D341Med (cell line): ENCODE results near the gene SYK.

Source experiments
- DNase-seq: peaks from one replicate; pipeline ENCODE4 v3.0.0; 2012; ENCODE audit warnings: low spot score

SYK gene

DNA sequence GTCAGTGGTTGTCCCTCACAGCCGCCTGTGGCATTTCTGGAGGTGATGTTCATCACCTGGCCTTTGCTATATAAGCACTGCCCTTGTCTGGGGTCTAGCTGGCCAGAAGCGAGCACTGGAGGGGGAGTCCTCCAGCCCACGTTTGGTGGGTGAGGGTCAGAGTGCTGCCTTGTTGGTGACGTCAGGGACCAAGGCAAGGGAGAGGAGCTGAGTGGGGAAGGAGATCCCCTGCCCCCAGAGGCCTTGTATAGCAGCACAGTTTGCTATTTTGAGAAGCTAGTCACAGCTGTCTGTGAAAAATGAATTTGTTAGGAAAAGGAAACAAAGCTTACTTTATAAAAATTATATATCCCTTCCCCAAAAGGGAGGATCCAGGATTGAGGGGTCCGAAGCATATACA is 49.8 kb downstream of the SYK start:
- no peak for DNase-seq

DNA sequence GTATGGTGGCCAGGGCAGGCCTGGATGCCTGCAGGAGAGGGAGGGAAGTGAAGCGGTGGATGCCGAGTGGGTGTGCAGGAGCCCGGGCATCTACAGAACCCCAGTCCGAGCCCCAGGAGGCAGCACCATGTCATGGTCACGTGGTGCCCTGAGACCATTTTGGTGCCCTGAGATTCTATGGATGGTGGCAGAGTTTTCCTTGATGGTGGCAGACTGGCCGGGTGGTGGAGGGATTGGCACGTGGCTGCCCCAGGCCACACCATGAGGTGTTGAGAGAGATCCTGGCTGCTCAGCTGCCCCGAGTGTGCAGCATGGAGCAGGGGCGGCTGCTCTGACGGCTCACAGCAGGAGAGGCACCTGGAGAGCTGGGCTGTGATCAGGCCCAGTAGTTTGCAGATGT is 52.3 kb downstream of the SYK start:
- DNase-seq: no peak

DNA sequence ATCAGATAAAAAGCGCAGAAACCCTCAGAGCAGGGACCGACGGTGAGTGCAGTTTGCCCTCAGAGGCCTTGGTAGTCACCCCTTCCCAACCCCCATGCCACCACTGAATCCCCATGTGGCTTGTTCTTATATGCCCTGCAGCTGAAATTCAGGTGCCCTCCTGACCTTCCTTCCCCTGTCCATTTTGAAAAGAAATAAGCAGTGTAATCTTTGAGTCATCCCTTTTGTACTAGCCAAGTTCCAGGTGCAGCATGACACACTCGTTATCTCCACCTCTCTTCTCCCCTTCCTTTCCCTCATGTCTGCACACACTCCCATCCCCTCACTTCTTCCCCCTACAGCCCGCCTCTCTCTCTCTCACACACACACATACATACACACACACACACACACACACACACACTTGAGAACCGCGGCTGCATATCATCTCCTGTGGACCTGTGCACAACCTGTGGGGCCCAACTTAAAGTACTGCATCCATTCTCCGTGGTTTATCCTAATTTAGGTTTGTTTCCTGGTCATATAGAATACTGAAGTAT is 53.1 kb downstream of the SYK start:
- no peak for DNase-seq

DNA sequence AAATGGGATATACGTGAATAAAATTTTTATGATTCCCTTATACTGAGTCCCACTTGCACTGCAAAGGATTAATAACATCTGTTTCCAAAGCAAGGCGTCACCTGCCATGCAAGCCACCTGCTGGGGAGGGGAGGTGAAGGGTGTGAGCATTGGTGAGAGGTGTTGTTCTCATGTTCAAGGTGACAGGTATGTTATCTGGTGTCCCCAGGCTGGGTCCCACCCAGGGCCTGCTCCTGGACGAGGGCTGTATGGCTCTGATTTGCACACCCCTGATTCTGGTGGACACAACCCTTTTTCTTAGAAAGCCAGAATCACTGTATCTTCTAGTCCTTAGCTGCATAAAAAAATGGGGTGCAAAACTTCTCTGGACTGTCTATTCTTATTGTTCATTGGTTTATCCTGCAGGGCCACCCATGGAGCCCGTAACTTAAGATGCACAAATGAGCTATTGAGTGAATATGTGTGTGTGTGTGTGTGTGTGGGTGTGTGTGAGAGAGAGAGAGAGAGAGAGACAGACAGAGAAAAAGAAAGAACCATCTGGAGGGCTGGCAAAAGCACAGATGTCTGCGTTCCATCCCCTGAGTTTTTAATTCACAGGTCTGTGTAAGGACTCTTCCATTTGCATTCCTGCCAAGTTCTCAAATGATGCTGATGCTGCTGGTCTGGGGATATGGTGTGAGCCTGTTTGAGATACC is 53.7 kb downstream of the SYK start:
- no peak for DNase-seq

DNA sequence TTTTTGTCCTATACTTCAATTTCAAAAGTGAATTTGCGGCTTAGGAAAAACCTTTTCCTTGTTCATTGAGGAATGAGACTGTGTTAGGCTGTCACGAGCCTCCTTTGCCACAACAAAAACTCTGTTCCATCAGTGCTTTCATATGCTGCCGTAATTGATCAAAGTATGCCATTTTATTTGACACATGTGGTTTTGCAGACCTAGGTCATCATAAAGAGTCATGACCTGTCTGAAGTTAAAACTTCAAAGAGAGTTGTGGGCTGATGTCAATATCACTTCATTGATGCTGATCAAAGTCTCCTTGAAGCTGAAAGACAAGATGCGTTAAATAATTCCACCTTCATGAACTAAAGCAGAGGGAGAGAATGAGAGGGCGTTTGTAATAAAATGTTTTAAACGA is 55.5 kb downstream of the SYK start:
- DNase-seq: no peak

DNA sequence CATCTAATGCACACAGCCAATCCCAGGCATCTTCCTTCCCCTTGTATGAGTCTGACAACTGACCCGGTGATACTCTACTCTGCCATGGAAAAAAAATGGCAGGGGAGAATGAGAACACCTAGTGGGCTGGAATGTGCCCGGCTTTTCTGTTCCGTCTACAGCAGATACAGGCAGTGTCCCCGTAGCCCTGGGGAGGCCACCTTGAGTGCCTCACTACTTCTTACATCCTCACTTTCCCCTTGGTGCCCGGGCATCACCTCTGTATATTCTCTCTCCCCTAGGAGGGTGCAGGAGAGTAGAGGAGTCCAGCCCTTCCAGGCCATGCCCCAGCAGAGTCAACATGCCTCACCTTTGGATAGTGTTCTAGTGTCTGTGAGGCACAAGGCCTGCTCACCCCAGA is 56.2 kb downstream of the SYK start:
- no peak for DNase-seq

DNA sequence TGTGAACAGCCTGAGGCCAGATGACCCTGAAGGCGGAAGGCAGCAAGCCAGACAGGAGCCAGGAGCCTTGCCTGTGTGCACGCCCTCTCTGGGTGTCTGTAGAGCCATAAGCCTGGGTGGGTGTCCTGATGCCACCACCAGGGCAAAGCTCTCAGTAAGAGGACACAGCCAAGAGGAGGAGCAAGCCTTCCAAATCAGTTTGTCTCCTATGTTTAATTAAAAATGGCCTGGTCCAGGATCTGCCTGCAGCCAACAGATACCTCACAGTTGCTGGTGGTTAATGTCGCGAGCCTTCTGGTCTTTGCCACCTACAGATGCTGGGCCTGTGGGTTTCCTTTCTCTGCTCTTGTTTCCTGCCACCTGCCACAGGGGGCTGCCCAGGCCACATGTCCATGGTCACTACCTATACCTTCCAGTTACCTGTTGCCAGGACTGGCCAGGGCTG is 56.9 kb downstream of the SYK start:
- no peak for DNase-seq

DNA sequence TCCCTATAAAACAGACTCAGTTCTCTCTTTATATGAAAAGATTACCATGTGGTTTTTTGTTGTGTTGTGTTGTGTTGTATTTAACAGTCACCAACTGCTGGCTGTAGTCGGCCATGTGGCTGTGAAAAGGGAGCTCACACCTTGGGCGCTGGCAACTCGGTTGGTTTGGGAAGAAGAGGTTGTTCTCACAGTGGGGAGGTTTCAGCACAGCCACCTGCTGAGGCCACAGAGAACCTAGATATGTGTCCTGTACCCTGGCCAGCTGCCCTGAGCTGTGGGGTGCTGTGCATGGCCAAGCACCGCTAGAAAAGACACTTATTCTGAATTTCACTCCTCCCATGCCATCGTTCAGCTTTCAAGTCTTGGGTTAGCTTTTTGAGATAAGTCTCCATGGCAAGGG is 58.8 kb downstream of the SYK start:
- no peak for DNase-seq

DNA sequence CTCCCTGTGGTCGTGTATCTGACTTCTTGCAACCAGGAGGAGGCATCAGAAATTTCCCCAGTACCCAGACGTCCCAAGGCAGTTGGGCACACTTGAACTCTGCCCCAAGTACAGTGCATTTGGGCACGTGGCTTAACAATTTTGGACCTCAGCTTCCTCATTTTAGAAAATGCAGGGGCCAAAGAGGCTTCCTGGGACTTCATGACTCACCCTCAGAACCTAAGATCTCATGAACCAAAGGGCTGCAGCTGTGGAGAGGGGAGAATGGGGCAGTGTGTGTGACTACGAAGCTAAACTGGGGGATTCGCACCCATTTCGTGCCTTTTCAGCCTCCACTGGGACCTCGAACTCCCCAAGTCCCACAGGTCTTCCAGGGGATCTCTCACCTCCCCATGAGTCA is 59.2 kb downstream of the SYK start:
- DNase-seq: no peak

DNA sequence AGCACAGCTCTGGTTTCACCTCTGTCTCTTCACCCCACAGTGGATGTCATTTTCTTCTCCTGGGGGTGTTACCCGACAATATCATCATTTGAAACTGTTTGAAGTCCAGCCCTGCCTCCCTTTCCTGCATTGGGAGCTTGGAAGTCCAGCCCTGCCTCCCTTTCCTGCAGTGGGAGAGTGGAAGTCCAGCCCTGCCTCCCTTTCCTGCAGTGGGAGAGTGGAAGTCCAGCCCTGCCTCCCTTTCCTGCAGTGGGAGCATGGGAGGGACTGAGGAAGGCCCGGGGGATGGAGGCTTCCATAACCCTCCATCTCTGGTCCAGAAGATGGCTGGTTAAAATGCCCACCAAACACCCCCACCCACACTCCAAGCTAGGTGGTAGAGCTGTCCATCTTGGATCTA is 59.8 kb downstream of the SYK start:
- DNase-seq: no peak

DNA sequence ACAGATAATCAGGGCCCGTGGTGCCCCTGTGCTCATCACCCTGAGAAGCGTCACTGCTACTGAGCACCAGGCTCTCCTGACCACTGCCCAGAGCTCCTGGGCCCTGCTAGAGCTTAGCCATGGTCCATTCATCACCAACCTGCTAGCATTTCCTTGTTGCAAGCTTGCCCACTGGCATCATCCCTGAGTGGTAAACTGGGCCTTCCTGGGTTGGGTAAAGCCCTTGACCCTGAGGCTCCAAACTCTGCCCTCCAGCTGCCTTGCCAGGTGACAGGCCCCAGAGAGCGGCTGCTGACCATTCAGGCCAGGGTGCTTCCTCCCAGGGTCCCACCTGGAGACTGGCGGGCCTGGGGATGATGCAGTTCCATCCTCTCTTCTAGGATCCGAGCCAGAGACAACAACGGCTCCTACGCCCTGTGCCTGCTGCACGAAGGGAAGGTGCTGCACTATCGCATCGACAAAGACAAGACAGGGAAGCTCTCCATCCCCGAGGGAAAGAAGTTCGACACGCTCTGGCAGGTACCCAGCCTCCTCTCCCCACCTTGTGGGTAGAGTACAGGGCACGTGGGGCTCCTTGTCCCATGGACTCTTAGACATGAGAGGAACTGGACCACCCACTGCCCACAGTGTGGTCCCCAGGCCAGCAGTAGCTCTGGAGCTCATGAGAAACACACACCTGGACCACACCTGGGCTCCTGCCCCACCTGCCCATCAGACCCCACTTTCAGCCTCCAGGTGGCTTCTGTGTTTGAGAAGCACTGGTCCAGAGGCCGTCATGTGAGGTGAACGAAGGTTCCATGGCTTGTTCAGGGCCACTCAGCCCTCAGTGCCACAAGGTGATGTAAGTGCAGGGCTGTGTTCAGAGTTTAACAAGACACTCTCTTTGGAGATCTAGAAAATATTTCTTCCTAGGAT is 60.5 kb downstream of the SYK start:
- DNase-seq: no peak

DNA sequence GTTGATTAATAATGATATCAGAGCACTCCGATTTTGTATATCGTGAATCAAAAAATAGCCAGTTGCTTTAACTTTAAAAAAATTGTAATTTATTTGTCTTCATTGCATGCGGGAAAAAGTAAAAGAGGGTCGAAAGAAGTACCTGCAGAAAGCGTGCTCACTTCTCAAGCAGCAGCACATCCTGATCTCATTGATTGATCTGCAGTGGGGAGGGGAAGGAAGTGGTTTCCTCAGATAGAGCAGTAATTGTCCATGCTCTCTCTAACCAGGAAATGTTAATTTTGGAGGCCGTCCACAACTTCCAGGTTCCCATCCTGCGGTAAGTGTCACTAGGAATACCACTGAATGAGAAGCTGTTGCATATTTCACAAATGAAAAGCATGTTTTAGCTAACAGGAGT is 63.2 kb downstream of the SYK start:
- DNase-seq: no peak

DNA sequence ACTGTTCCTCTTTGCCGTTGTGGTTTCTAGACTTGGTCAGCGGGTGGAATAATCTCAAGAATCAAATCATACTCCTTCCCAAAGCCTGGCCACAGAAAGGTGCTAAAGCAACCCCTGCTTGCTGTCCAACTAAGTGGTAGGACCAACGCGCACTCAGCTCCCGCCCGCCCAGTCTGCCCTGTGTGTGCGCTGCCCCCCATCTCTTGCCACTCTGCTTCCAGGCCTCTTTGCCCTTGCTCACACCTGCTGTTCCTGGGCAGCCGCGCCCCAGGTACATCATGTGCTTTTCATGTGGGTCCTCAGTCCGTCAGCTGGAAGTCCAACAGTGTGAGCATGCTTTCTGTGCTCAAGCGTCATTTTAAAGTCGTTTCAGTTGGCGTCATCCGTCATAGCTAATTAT is 65.5 kb downstream of the SYK start:
- DNase-seq: no peak

DNA sequence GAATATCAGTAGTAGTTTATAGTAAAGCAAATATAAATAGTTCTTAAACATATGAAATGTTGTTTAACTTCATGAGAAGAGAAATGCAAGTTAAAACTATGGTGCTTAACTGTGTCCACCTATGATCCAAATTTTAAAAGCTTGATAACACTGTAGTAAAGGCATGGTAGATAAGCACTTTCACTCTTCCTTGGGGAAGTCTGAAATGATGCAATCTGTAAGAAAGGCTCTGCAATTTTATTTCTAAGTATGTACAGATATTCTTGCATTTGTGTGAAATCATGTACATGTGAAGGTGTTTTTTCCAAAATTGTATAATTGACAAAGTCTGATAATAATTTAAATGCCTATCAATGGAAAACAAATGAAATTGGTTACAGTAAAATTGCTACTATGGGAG is 66.9 kb downstream of the SYK start:
- no peak for DNase-seq

DNA sequence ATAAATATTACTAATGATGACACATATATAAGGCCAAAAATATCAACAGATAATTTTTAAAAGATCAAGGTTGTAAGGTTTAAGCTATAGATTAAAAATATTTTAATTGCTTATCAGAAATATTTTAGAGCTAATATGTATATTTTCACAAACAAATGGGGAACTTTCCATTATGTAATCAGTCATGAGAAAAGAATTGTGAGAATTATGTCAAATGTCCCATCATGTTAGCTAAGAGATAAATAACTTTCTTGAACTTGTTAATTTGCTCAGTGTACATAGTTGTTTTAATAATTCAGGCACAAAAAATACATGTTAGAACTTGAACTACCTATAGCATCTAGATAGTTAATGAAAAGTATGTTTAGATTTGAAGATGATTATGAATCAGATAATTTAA is 67.7 kb downstream of the SYK start:
- DNase-seq: no peak

DNA sequence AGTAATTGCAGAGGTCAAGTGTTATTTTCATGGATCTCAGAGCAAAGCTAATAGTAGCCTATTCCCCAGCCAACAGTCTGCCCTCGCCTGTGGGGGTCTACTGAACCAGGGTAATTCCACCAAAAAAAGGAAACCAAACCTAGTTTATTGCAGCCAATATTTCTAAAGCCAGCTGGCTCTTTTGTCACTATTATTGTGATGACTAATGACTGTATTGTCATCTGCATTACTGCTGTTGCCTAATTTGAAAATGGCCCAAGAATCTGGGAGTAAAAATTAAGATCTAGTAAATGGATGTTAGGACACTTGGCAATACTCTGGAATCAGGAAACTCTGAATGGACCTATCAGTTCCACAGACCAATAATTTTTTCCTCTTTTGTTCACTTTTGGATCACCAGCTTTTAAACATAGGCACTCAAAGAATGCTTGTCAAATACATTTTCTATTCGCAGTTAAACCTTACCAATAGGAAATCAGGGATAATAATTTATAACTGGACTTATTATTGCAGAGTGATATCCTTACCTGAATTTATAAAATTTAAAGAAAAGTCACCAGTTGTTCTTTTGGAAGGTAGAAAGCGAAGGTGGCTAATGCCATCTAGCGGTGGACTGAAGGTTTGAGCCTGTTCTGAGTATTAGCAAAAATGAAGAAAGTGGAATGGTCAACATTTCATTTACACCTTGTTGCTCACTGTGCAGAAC is 69.2 kb downstream of the SYK start:
- DNase-seq: peak; percentile 40

DNA sequence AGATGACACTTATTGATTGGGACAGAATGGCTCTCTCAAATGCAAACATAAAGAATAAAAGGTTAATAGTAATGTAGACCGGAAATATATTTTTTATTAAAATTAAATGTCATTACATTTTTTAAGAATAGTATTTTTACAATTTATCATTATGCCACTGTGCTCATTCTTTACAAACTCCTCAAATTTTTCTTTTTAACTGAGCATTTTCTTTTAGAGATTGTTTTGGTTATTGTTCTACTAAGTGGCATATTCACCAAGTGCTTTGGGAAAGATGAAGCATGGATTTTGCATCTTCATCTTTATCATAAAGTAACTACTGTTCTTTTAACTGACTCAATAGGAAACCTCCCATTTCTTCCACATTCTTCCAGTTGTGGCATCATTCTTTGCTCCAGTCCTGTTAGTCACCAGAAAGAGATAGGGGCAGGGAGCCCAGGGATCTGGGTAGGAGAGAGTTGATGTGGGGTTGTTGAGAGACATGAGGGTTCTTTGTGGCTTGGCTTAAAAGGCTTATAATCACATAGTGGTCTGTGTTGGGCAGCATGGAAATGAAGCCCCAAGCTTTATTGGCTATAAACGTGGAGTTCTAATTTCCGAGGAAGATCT is 69.8 kb downstream of the SYK start:
- DNase-seq: no peak

DNA sequence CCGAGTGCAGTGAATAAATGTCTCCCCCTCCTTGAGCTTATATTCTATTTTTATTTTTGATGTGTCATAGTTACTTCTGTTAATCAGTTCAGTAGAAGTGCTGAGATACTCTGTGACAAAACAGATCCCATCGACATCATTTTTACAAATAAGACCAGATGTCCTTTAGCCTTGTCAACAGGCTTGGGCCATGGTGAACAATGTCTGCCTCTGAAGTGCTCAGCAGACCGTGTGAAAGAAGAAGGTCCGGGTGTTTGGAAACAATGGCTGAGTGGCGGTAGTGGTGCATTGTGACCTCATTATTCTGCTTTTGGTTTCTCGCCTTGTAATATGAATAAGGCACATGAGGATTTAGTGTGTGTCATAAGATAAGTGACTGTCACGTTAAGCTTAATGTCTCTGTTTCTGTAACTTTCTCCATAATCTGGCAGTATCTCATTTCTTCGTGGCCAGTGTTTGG is 71.2 kb downstream of the SYK start:
- DNase-seq: no peak

DNA sequence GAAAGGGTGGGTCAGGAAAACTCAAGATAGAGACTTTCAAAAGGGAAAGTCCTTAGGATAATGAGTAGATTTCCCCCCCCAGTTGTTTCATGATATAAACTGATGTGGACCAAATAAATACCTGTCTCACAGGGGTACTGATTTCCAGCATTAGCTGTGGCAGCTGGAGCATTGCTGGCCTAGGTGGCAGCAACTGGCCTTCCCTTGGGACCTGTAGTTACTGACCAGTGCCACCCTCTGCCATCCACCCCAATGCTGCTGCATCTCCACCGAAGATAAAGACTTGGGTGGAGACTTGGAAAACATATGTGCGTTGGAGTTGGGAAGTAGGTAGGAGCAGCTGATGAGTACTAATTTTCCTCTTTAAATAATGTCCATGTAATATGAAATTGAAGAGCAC is 71.8 kb downstream of the SYK start:
- DNase-seq: no peak

DNA sequence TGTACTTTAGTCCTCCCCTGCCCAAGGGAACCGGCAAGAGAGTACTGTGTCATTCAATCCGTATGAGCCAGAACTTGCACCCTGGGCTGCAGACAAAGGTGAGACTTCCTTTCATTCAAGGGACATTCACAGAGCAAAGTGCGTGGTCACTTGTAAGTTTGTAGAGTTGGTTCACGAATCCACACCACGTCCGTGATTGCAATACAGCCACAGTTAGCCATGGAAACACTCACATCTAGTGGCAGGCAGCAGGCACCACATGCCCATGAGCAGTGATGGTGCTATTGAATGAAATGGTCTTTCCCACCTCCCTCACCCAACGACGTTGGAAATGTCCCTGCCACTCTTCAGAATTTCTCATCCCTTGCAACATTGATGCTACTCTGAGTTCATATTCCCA is 72.6 kb downstream of the SYK start:
- no peak for DNase-seq

DNA sequence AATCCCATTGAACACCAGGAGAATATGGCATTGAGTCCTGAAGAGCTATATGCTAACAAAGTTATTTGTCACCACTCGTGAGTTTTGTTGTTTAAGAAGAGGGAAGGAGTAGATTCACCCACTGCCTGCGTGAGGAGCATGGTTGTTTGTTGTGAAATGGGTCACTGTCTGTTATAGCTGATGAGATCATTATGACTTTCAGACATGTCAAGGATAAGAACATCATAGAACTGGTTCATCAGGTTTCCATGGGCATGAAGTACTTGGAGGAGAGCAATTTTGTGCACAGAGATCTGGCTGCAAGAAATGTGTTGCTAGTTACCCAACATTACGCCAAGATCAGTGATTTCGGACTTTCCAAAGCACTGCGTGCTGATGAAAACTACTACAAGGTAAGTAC is 76.9 kb downstream of the SYK start:
- no peak for DNase-seq

DNA sequence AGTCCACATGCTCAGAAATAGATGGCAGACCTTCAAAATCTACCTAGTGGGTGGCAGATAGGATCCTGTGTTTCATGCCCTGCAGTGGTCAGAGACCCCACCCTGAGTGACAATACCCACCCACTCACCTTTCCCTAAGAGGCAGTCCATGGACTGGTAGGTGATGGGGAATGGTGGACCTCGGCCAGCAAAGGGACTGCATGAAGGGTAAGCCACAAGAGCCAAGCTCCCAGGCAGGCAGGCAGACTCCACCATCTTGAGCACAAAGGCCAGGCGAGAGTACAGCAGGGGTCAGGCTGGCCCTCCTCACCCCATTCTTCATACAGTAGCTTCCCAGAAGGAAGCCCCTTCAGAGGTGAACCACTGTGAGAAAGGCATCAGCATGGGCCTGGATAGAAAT is 78.4 kb downstream of the SYK start:
- DNase-seq: no peak
